VCaP (cell line): ENCODE measurements around the gene MIB1.
"Not testable (repeated sequence)": the region's sequence is repeated elsewhere in the genome, so short reads cannot be mapped to it uniquely, and the experiment has no call there.

Experiments
- H3K27ac ChIP-seq: fragments of 450-650 bp; 2 replicates; pipeline ENCODE4 v1.5.1; 2017
- TF ChIP-seq, protein P1 (sequence below): fragments of 450-650 bp; conservative IDR thresholded peaks from 2 replicates; pipeline ENCODE4 v1.5.1; 2017; ENCODE audit warnings: mild to moderate bottlenecking, moderate library complexity

MIB1 gene

DNA sequence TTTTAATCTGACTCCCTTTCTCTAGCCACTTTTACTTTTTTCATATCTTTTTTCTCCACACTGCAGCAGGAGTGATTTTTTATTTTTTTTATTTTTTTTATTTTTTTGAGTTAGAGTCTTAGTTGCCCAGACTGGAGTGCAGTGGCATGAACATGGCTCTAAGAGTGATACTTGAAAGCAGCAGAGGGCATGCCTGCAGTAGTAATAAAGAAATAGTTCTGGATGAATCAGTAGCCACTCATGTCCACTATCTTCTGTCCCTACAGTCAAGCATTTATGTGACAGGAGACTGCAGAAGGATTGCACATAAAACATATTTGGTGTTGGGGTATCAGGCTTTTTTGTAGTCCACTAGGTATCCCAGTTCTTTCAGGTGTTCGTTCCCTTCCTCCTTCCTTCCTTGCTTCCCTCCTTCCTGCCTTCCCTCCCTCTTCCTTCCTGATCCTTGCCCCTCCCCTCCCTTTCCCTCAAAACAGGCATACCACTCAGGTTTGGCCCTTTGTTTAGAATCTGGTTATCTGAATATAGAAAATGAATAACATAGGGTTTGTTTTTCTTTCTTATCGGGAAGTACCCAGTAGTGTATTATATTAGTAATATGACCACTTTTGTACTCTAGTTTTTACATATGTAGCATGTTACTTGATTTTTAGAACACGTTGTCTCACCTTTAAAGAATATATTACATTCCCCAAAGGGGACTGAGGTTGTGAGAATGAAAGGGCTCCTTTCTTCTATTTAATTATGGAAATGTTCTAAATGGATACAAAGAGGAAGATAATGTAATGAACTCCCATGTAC, 23.5 kb downstream of the MIB1 start:
- no peak overlapping the region for H3K27ac ChIP-seq
- TF ChIP-seq, protein P1, sequence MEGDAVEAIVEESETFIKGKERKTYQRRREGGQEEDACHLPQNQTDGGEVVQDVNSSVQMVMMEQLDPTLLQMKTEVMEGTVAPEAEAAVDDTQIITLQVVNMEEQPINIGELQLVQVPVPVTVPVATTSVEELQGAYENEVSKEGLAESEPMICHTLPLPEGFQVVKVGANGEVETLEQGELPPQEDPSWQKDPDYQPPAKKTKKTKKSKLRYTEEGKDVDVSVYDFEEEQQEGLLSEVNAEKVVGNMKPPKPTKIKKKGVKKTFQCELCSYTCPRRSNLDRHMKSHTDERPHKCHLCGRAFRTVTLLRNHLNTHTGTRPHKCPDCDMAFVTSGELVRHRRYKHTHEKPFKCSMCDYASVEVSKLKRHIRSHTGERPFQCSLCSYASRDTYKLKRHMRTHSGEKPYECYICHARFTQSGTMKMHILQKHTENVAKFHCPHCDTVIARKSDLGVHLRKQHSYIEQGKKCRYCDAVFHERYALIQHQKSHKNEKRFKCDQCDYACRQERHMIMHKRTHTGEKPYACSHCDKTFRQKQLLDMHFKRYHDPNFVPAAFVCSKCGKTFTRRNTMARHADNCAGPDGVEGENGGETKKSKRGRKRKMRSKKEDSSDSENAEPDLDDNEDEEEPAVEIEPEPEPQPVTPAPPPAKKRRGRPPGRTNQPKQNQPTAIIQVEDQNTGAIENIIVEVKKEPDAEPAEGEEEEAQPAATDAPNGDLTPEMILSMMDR, result no peak

DNA sequence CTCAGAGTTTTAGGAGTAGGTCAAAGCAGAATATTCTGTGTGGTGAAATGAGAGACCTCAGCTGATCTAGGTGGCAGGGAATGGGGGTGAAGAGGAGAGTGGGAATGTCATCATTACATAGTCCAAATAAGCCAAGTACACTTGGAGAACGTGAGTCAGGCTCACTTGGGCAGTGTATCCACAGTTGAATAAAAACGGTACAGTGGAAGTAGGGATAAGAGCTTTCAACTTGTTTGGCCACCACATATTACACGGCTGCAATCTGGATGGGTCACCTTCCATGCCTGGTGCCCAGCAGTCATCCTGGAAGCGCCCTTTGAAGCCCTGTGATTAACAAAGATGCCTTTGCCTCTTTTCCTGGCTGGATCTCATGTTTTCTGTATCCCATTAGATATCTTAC, 28.6 kb downstream of the MIB1 start:
- TF ChIP-seq, protein P1, result no peak

DNA sequence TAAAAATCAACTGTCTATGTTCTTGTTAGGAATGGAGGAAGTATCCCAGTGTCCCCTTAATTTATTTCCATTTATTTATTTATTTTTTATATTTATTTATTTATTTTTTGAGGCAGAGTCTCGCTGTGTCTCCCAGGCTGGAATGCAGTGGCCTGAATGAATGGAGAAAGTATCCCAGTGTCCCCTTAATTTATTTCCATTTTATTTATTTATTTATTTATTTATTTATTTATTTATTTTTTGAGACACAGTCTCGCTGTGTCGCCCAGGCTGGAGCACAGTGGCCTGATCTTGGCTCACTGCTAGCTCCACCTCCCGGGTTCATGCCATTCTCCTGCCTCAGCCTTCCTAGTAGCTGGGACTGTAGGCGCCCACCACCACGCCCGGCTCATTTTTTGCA, 34.1 kb downstream of the MIB1 start:
- no peak overlapping the region for H3K27ac ChIP-seq
- TF ChIP-seq, protein P1, result no peak

More for the DNA sequence above, 28.6 kb downstream of the MIB1 start:
- no peak overlapping the region for H3K27ac ChIP-seq

- peak overlapping the region; percentile 39 for H3K27ac ChIP-seq
- TF ChIP-seq, protein P1, result no peak
These were observed 37.2 kb downstream of the MIB1 start for GRCh38 chr18:21777814-21778213.

- TF ChIP-seq, protein P1, result no peak
These were observed 45.9 kb downstream of the MIB1 start for GRCh38 chr18:21786526-21786925.

GRCh38 chr18:21796089-21796488, 55.5 kb downstream of the MIB1 start:
- not testable (repeated sequence) for H3K27ac ChIP-seq

More at GRCh38 chr18:21786526-21786925, 45.9 kb downstream of the MIB1 start:
- no peak overlapping the region for H3K27ac ChIP-seq

DNA sequence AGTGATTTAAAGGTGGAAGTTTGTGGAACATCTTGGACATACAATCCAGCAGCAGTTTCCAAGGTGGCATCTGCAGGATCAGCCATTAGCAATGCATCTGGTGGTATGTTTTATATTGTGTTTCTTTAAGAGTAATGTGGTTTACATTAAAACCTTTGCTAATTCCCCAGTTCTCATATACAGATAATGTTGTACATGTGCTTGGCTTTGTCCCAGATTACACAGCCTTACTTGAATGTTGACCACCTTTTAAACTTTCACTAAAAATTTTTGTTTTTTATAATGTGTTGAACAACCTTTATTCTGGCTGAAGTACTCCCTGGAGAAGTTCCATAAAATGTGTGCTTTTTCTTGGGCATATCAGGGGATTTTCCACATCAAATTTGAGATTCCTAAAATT, 57.5 kb downstream of the MIB1 start:
- H3K27ac ChIP-seq, result no peak overlapping the region
- TF ChIP-seq, protein P1, result no peak

DNA sequence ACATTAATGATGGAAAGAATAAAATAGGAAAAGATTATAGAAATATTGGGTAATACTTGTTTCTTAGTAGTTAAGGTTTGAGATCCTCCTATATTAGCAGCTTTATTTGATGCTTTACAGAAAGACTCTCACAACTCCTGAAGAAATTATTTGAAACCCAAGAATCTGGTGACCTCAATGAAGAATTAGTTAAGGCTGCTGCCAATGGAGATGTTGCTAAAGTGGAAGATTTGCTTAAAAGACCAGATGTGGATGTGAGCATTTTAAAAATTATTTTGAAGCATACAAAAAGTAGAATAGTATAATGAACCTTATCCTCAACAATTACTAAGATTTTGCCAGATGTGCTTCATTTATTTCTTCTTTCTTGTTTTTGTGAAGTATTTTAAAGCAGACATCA, 59.1 kb downstream of the MIB1 start:
- TF ChIP-seq, protein P1, result no peak
- no peak overlapping the region for H3K27ac ChIP-seq
